ENCODE data around the gene XRCC1.
"Not testable (repeated sequence)": the region's sequence is repeated elsewhere in the genome, so short reads cannot be mapped to it uniquely, and the experiment has no call there.

Gene XRCC1

DNA sequence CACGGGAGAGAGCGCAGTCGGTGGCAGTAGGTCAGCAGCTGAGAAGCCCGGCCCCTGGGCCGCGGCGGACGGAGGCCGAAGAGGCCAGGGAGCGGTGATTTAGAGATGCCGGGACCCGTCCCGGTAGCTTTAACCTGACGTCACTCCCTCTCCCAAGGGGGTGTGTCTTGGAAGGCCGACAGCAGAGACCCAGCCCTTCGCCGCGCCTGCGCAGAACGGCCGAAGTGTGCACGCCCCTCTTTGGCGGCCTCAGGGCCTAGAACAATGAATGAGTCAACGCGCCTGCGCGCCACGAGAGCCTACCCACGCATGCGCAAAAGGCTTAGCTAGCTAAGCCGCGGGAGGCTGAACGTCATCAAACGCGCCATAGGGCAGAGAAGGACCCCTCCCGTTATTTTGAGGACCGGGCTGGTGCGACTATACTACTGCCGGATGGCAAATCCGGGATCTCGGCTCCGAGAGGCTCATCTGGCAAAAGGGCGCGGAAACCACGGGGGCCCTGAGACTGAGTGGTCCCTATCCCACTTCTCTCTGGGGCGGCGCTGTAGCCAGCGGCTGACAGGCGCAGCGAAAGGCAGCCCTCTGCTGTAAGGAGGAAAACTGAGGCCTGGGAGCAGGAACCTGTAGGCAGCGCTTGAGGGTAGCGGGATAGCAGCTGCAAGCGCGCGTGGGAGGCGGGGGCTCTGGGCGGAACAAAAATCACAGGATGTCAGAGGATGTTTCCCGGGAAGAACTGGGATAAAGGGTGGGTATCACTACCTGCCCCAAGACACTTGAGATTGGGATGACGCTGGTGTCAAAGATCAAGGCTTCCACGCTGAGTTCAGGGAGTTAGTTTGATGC is 20.9 kb upstream of the XRCC1 start, which contains the start of the genes IRGQ and ZNF576:
Gene IRGQ (minus strand): TSS at position 136 of the 843 bp plus-strand sequence. CDS start 796 bp downstream, outside the sequence.
Gene ZNF576 (plus strand): TSS at position 597 of the 843 bp plus-strand sequence. CDS start 514 bp downstream, outside the sequence.
- peak within 1 kb of the TSS; percentile 94 for H3K4me3 Mint-ChIP-seq
- H3K27me3 Mint-ChIP-seq: no peaks in the 10 kb centered on the region
- ATAC-seq (replicated peaks; ENCODE audit: extremely low read depth, poor library complexity, severe bottlenecking): peak; percentile 67
- peaks cover 54% of the 10 kb centered on the region for H3K4me1 Mint-ChIP-seq
- H3K27ac Mint-ChIP-seq (ENCODE audit: low read depth): peak within 1 kb of the TSS; percentile 99
- H3K36me3 Mint-ChIP-seq (ENCODE audit: insufficient read depth): peaks cover 30% of the 10 kb centered on the region
- peak; percentile 99 for DNase-seq (ENCODE audit: low spot score in 2 of 2)
- no peaks in the 10 kb centered on the region for H3K9me3 Mint-ChIP-seq

GRCh38 chr19:43595605-43595998 is 20.3 kb upstream of the XRCC1 start:
- H3K27ac Mint-ChIP-seq (ENCODE audit: low read depth): peak overlapping the region; percentile 99
- ATAC-seq (replicated peaks; ENCODE audit: extremely low read depth, poor library complexity, severe bottlenecking) (peak; percentile 25), DNase-seq (ENCODE audit: low spot score in 2 of 2) (no peak)
- peaks cover 58% of the 10 kb centered on the region for H3K4me1 Mint-ChIP-seq
- no peaks in the 10 kb centered on the region for H3K9me3 Mint-ChIP-seq
- peaks cover 34% of the 10 kb centered on the region for H3K36me3 Mint-ChIP-seq (ENCODE audit: insufficient read depth)
- peak overlapping the region; percentile 94 for H3K4me3 Mint-ChIP-seq
- no peaks in the 10 kb centered on the region for H3K27me3 Mint-ChIP-seq

DNA sequence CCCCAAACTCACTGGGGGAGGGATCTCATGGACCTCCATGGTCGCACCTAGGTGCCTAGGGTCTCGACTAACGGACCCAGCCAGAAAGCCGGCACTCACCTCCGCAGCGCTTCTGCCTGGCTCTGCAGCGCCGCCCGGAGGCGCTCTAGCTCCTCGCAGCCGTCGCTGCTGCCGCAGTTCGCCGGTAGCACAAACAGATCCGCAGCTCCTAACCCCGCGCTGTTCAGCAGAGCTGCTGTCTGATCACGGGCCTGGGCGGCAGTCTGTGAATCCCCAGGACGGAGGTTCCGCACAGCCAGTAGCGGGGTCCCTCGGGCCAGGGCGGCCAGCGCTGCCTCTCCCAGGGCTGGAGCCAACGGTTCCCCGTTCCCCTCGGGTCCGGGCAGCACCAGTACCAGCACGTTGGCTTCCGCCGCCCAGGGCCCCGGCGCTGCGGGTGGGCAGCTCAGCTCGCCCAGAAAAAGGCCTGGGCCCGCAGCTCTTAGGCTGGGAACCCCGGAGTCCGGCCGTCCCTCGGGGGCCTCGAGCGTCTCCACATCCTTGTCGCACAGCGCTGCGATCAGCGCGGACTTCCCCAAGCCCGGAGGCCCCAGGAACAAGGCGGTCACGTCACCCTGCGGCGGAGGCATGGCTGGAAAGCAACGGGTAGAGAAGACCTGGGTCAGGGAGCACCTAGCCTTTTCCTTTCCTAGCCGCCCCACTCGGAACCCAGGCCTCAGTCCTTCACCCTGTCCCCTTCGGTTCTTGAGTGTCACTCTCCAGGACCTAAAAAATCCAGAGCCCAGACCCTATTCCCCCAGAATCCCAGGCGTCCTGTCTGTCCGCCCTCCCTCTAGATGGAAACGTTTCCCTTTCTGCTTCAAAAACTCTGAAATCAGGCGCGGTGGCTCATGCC is 19.6 kb upstream of the XRCC1 start:
- DNase-seq (ENCODE audit: low spot score in 2 of 2) (peak; percentile 60 to 64), ATAC-seq (replicated peaks; ENCODE audit: extremely low read depth, poor library complexity, severe bottlenecking) (peak; percentile 64)
- H3K27me3 Mint-ChIP-seq: no peaks in the 10 kb centered on the region
- H3K4me3 Mint-ChIP-seq: peak overlapping the region; percentile 94
- no peaks in the 10 kb centered on the region for H3K9me3 Mint-ChIP-seq
- peak overlapping the region; percentile 99 for H3K27ac Mint-ChIP-seq (ENCODE audit: low read depth)
- H3K4me1 Mint-ChIP-seq: peaks cover 62% of the 10 kb centered on the region
- H3K36me3 Mint-ChIP-seq (ENCODE audit: insufficient read depth): peaks cover 35% of the 10 kb centered on the region

DNA sequence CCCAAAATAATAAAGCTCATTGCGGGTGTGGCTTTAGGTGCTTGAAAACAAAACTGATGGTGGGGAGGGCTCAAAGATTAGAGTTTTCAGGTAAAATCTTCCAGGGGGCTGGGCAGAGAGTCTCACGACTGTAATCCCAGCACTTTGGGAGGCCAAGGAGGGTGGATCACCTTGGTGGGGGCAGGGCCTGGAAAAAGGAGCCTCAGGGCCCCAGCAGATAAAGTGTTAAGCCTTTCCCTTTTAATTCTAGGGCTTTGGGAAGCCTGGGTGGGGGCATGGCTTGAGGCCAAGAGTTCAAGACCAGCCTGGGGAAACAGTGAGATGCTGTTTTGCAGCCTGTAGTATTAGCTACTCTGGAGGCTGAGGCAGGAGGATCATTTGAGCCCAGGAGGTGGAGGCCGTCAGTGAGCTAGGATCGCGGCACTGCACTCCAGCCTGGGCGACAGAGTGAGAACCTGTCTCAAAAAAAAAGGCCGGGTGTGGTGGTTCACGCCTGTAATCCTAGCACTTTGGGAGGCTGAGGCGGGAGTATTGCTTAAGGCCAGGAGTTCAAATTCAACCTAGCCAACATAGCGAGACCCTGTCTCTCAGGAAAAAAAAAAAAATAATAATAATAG is 18.9 kb upstream of the XRCC1 start:
- peak overlapping the region; percentile 94 for H3K4me3 Mint-ChIP-seq
- peaks cover 34% of the 10 kb centered on the region for H3K36me3 Mint-ChIP-seq (ENCODE audit: insufficient read depth)
- peaks cover 68% of the 10 kb centered on the region for H3K4me1 Mint-ChIP-seq

DNA sequence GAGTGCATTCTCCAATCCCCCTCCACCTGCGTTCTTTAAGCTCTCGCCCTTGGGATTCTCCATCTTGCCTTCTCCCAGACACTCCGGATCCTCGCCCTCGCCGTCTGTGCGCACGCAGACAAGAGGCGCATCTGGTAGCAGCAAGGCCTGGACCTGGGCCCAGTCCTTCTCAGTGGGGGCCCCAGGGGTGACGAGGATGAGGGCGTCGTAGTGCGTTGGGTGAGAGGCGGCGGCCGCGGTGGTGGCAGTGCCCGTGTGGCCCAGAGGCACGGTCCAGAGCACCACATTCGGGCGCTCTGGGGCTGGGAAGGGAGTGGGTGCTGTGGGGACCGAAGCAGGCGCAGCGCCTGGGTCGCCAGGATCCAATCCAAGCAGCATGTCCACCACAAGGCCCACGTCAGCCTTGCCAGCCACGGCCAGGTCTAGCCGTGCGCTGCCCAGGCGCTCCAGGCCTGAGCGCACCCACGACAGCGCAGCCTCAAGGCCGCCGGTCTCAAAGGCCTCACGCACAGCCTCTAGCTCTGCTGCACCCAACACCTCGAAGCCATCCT is 17.5 kb upstream of the XRCC1 start:
- peaks cover 33% of the 10 kb centered on the region for H3K36me3 Mint-ChIP-seq (ENCODE audit: insufficient read depth)
- DNase-seq (ENCODE audit: low spot score in 2 of 2): no peak
- H3K4me3 Mint-ChIP-seq: peak overlapping the region; percentile 94
- no peaks in the 10 kb centered on the region for H3K27me3 Mint-ChIP-seq
- H3K4me1 Mint-ChIP-seq: peaks cover 58% of the 10 kb centered on the region
- H3K27ac Mint-ChIP-seq (ENCODE audit: low read depth): no peak overlapping the region
- no peaks in the 10 kb centered on the region for H3K9me3 Mint-ChIP-seq
- no peak for ATAC-seq (replicated peaks; ENCODE audit: extremely low read depth, poor library complexity, severe bottlenecking)

More for the DNA sequence above, 18.9 kb upstream of the XRCC1 start:
- Mint-ChIP-seq H3K27me3 (no peaks in the 10 kb centered on the region), H3K9me3 (no peaks in the 10 kb centered on the region), H3K27ac (ENCODE audit: low read depth) (peak overlapping the region; percentile 99)
- DNase-seq (ENCODE audit: low spot score in 2 of 2) (no peak), ATAC-seq (replicated peaks; ENCODE audit: extremely low read depth, poor library complexity, severe bottlenecking) (no peak)

- DNase-seq (ENCODE audit: low spot score in 2 of 2) (no peak), ATAC-seq (replicated peaks; ENCODE audit: extremely low read depth, poor library complexity, severe bottlenecking) (no peak)
- peaks cover 33% of the 10 kb centered on the region for H3K36me3 Mint-ChIP-seq (ENCODE audit: insufficient read depth)
- no peaks in the 10 kb centered on the region for H3K27me3 Mint-ChIP-seq
- no peak overlapping the region for H3K27ac Mint-ChIP-seq (ENCODE audit: low read depth)
- no peaks in the 10 kb centered on the region for H3K9me3 Mint-ChIP-seq
- no peak overlapping the region for H3K4me3 Mint-ChIP-seq
- peaks cover 50% of the 10 kb centered on the region for H3K4me1 Mint-ChIP-seq
These were observed 16.8 kb upstream of the XRCC1 start for GRCh38 chr19:43591904-43592772.

GRCh38 chr19:43589678-43590077 is 14.4 kb upstream of the XRCC1 start:
- peak overlapping the region; percentile 54 for H3K27ac Mint-ChIP-seq (ENCODE audit: low read depth)
- ATAC-seq (replicated peaks; ENCODE audit: extremely low read depth, poor library complexity, severe bottlenecking) (no peak), DNase-seq (ENCODE audit: low spot score in 2 of 2) (no peak)
- H3K4me3 Mint-ChIP-seq: no peak overlapping the region
- H3K9me3 Mint-ChIP-seq: no peaks in the 10 kb centered on the region
- H3K36me3 Mint-ChIP-seq (ENCODE audit: insufficient read depth): peaks cover 14% of the 10 kb centered on the region
- H3K4me1 Mint-ChIP-seq: peaks cover 35% of the 10 kb centered on the region
- no peaks in the 10 kb centered on the region for H3K27me3 Mint-ChIP-seq

DNA sequence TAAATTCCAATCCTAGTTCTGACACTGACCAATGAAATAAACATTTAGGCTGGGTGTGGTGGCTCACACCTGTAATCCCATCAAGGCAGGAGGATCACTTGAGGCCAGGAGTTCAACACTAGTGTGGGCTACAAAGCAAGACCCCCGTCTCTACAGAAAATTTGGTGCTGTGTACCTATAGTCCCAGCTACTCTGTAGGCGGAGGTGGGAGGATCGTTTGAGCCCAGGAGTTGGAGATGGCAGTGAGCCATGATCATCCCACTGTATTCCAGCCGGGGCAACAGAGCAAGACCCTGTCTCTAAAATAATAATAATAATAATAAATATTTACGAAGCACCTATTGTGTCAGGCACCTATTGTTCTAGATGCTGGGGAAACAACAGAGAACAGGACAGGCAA is 13.9 kb upstream of the XRCC1 start:
- H3K9me3 Mint-ChIP-seq: no peaks in the 10 kb centered on the region
- H3K27ac Mint-ChIP-seq (ENCODE audit: low read depth): peak overlapping the region; percentile 54
- ATAC-seq (replicated peaks; ENCODE audit: extremely low read depth, poor library complexity, severe bottlenecking): no peak
- no peak overlapping the region for H3K4me3 Mint-ChIP-seq
- peaks cover 13% of the 10 kb centered on the region for H3K36me3 Mint-ChIP-seq (ENCODE audit: insufficient read depth)
- H3K4me1 Mint-ChIP-seq: peaks cover 35% of the 10 kb centered on the region
- no peak for DNase-seq (ENCODE audit: low spot score in 2 of 2)
- no peaks in the 10 kb centered on the region for H3K27me3 Mint-ChIP-seq

DNA sequence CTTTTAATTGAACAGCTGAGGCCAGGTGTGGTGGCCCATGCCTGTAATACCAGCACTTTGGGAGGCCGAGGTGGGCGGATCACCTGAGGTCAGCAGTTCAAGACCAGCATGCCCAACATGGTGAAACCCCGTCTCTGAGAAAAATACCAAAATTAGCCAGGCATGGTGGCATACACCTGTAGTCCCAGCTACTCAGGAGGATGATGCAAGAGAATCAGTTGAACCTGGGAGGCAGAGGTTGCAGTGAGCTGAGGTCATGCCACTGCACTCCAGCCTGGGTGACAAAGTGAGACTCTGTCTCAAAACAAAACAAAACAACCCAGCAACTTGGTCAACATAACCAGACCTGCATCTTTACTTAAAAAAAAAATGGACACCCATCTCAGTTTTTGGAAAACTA is 11.7 kb upstream of the XRCC1 start:
- ATAC-seq (replicated peaks; ENCODE audit: extremely low read depth, poor library complexity, severe bottlenecking); H3K9me3 Mint-ChIP-seq; H3K27ac Mint-ChIP-seq (ENCODE audit: low read depth); H3K36me3 Mint-ChIP-seq (ENCODE audit: insufficient read depth); H3K4me3 Mint-ChIP-seq; DNase-seq (ENCODE audit: low spot score in 2 of 2); H3K27me3 Mint-ChIP-seq: not testable (repeated sequence)
- peaks cover 21% of the 10 kb centered on the region for H3K4me1 Mint-ChIP-seq

GRCh38 chr19:43586346-43586745 is 11.0 kb upstream of the XRCC1 start:
- H3K9me3 Mint-ChIP-seq: no peaks in the 10 kb centered on the region
- H3K4me1 Mint-ChIP-seq: peaks cover 21% of the 10 kb centered on the region
- no peaks in the 10 kb centered on the region for H3K27me3 Mint-ChIP-seq
- no peak overlapping the region for H3K4me3 Mint-ChIP-seq
- no peak overlapping the region for H3K27ac Mint-ChIP-seq (ENCODE audit: low read depth)
- DNase-seq (ENCODE audit: low spot score in 2 of 2) (no peak), ATAC-seq (replicated peaks; ENCODE audit: extremely low read depth, poor library complexity, severe bottlenecking) (no peak)
- H3K36me3 Mint-ChIP-seq (ENCODE audit: insufficient read depth): peaks cover 7% of the 10 kb centered on the region

GRCh38 chr19:43584484-43584883 is 9.2 kb upstream of the XRCC1 start:
- H3K4me1 Mint-ChIP-seq: peaks cover 16% of the 10 kb centered on the region

More at GRCh38 chr19:43584484-43584883, 9.2 kb upstream of the XRCC1 start:
- Mint-ChIP-seq H3K36me3 (ENCODE audit: insufficient read depth) (peaks cover 4% of the 10 kb centered on the region), H3K27ac (ENCODE audit: low read depth) (peak overlapping the region; percentile 25), H3K4me3 (no peak overlapping the region), H3K9me3 (no peaks in the 10 kb centered on the region), H3K27me3 (no peaks in the 10 kb centered on the region)
- no peak for ATAC-seq (replicated peaks; ENCODE audit: extremely low read depth, poor library complexity, severe bottlenecking)
- DNase-seq (ENCODE audit: low spot score in 2 of 2): no peak
